H1 (cell line): ENCODE data around the gene CERCAM. TPM values are rescaled to one million over a fixed set of nuclear protein-coding genes. Genes with fewer than 3 reads are reported as not detected.

Experiments
- CTCF ChIA-PET: fragments of 300-600 bp; sonication (Branson Sonifier 250); formaldehyde crosslinking; loops from one replicate; lab custom pipeline; 2021; ENCODE audit not compliant: partially characterized antibody; lab: Charles Lee
- POLR2A ChIA-PET: fragments of 300-600 bp; sonication (Branson Sonifier 250); formaldehyde crosslinking; loops from one replicate; lab custom pipeline; 2021; ENCODE audit warnings: inconsistent platforms; ENCODE audit not compliant: partially characterized antibody; lab: Charles Lee
- DNase-seq, 2 experiments: peaks; one replicate each; pipeline versions ENCODE4 v3.0.0 to v3.0.0-alpha.2; 2010 to 2022; ENCODE audit warnings: low spot score in 2 of 2, low read depth in 1 of 2, mixed read lengths in 1 of 2
- FAIRE-seq: peaks from 2 replicates; lab custom pipeline; 2011; peaks lifted over from hg19 to GRCh38; lab: Jason Lieb, UNC
- H2AFZ ChIP-seq: 2 replicates; pipeline ENCODE4 v1.8.1; 2012; ENCODE audit warnings: low read length, inconsistent platforms
- H2AK5ac ChIP-seq: 2 replicates; pipeline ENCODE4 v1.6.1; 2013; ENCODE audit warnings: low read depth, low read length
- H2BK120ac ChIP-seq: replicated peaks from 2 replicates; pipeline ENCODE3; 2013; ENCODE audit warnings: low read depth, low read length, inconsistent platforms
- H2BK12ac ChIP-seq: 2 replicates; pipeline ENCODE4 v1.6.1; 2013; ENCODE audit warnings: low read depth, low read length
- H2BK15ac ChIP-seq: 2 replicates; pipeline ENCODE4 v1.6.1; 2013; ENCODE audit warnings: low read length
- H2BK20ac ChIP-seq: 2 replicates; pipeline ENCODE4 v1.6.1; 2013; ENCODE audit warnings: low read length
- H2BK5ac ChIP-seq: 2 replicates; pipeline ENCODE4 v1.6.1; 2013; ENCODE audit warnings: low read depth, low read length
- H3K14ac ChIP-seq: 2 replicates; pipeline ENCODE4 v1.6.1; 2013; ENCODE audit warnings: inconsistent platforms; ENCODE audit not compliant: insufficient read length
- H3K18ac ChIP-seq: 2 replicates; pipeline ENCODE4 v1.6.1; 2013; ENCODE audit warnings: low read length; ENCODE audit errors: extremely low read depth
- H3K23ac ChIP-seq: 2 replicates; pipeline ENCODE4 v1.6.1; 2013; ENCODE audit warnings: inconsistent platforms; ENCODE audit not compliant: insufficient read length
- H3K23me2 ChIP-seq: 2 replicates; pipeline ENCODE4 v1.6.1; 2013; ENCODE audit warnings: low read depth, low read length
- H3K27ac ChIP-seq: 2 replicates; pipeline ENCODE4 v1.6.1; 2011; ENCODE audit warnings: low read depth, low read length, inconsistent platforms
- H3K27me3 ChIP-seq, 4 experiments: replicated peaks in 1 of 4; 1 replicate in 1 of 4; 2 replicates in 3 of 4; pipeline versions ENCODE4 v1.6.1 to v1.8.1; 2011 to 2013; ENCODE audit warnings: low read length in 3 of 4, mild to moderate bottlenecking in 3 of 4, inconsistent platforms in 2 of 4, mixed read lengths in 2 of 4, moderate library complexity in 1 of 4; ENCODE audit not compliant: control insufficient read depth in 3 of 4, insufficient read depth in 3 of 4; ENCODE audit errors: extremely low read depth in 1 of 4
- H3K36me3 ChIP-seq, 4 experiments: 2 replicates each; pipeline versions ENCODE4 v1.6.1 to v1.8.1; 2011 to 2013; ENCODE audit warnings: mild to moderate bottlenecking in 4 of 4, low read length in 3 of 4, moderate library complexity in 2 of 4, control low read depth in 1 of 4, inconsistent platforms in 1 of 4; ENCODE audit not compliant: insufficient read depth in 4 of 4, control insufficient read depth in 2 of 4
- H3K4ac ChIP-seq: replicated peaks from 2 replicates; pipeline ENCODE3; 2013; ENCODE audit warnings: low read length, low read depth, mixed read lengths, inconsistent platforms; ENCODE audit not compliant: insufficient read length
- H3K4me1 ChIP-seq, 4 experiments: replicated peaks in 1 of 4; 1 replicate in 1 of 4; 2 replicates in 3 of 4; pipeline versions ENCODE4 v1.6.1 to v1.8.1; 2011 to 2013; ENCODE audit warnings: low read length in 3 of 4, inconsistent platforms in 2 of 4, mixed read lengths in 1 of 4; ENCODE audit not compliant: insufficient read depth in 4 of 4, control insufficient read depth in 3 of 4
- H3K4me2 ChIP-seq, 2 experiments: 2 replicates each; pipeline versions ENCODE4 v1.6.1 to v1.8.1; 2011 to 2013; ENCODE audit warnings: low read depth in 2 of 2, low read length in 2 of 2, control low read depth in 1 of 2, inconsistent platforms in 1 of 2, mild to moderate bottlenecking in 1 of 2; ENCODE audit not compliant: insufficient read depth in 1 of 2
- H3K4me3 ChIP-seq, 4 experiments: fragments of 200-600, 300-600 bp in 1 of 4; sonication (generic), shearing (Covaris generic), sonication (Bioruptor Twin) in 1 of 4; 2 replicates each; pipeline versions ENCODE4 v1.5.1 to v1.8.1; 2011 to 2016; ENCODE audit warnings: low read length in 4 of 4, low read depth in 3 of 4, control low read depth in 2 of 4, inconsistent platforms in 2 of 4, mild to moderate bottlenecking in 2 of 4, mixed read lengths in 1 of 4, moderate library complexity in 1 of 4; ENCODE audit not compliant: insufficient read depth in 2 of 4; ENCODE audit errors: extremely low read depth in 1 of 4
- H3K56ac ChIP-seq: replicated peaks from 2 replicates; pipeline ENCODE3; 2013; ENCODE audit warnings: low read depth, mild to moderate bottlenecking, mixed read lengths, low read length, inconsistent platforms; ENCODE audit not compliant: insufficient read length
- H3K79me1 ChIP-seq: 2 replicates; pipeline ENCODE4 v1.6.1; 2013; ENCODE audit warnings: low read depth, low read length, control low read depth
- H3K79me2 ChIP-seq, 2 experiments: 2 replicates each; pipeline versions ENCODE4 v1.6.1 to v1.8.1; 2012 to 2013; ENCODE audit warnings: low read length in 2 of 2, mild to moderate bottlenecking in 2 of 2, inconsistent platforms in 1 of 2; ENCODE audit not compliant: insufficient read depth in 2 of 2, control insufficient read depth in 1 of 2
- H3K9ac ChIP-seq, 4 experiments: replicated peaks in 1 of 4; 1 replicate in 1 of 4; 2 replicates in 3 of 4; pipeline versions ENCODE4 v1.6.1 to v1.8.1; 2011 to 2013; ENCODE audit warnings: low read depth in 3 of 4, low read length in 3 of 4, control low read depth in 2 of 4, mild to moderate bottlenecking in 2 of 4, moderate library complexity in 2 of 4, inconsistent platforms in 1 of 4; ENCODE audit errors: extremely low read depth in 1 of 4
- H3K9me3 ChIP-seq, 2 experiments: 2 replicates each; pipeline versions ENCODE4 v1.6.1 to v1.8.1; 2012 to 2013; ENCODE audit warnings: mild to moderate bottlenecking in 2 of 2, moderate library complexity in 2 of 2, control low read depth in 1 of 2, inconsistent platforms in 1 of 2, low read depth in 1 of 2, low read length in 1 of 2, mixed read lengths in 1 of 2; ENCODE audit not compliant: insufficient read depth in 2 of 2
- H4K20me1 ChIP-seq, 2 experiments: replicated peaks in 1 of 2; 2 replicates each; pipeline versions ENCODE3 to v1.8.1; 2011 to 2013; ENCODE audit warnings: inconsistent platforms in 2 of 2, low read length in 2 of 2, mild to moderate bottlenecking in 1 of 2; ENCODE audit not compliant: insufficient read depth in 2 of 2, control insufficient read depth in 1 of 2
- H4K5ac ChIP-seq: 2 replicates; pipeline ENCODE4 v1.6.1; 2013; ENCODE audit warnings: low read length, low read depth, mixed read lengths, inconsistent platforms; ENCODE audit not compliant: insufficient read length
- H4K8ac ChIP-seq: 2 replicates; pipeline ENCODE4 v1.8.0; 2013; ENCODE audit warnings: mild to moderate bottlenecking, moderate library complexity, low read length, inconsistent platforms; ENCODE audit not compliant: insufficient read depth; ENCODE audit errors: extremely low read depth
- H4K91ac ChIP-seq: replicated peaks from 2 replicates; pipeline ENCODE3; 2013; ENCODE audit warnings: low read length, mixed read lengths, inconsistent platforms; ENCODE audit not compliant: insufficient read length
- BCL11A ChIP-seq, 2 experiments: IDR thresholded peaks; one replicate each; pipeline ENCODE4 v1.6.1; 2011; ENCODE audit warnings: low read depth in 2 of 2, low read length in 2 of 2, mild to moderate bottlenecking in 2 of 2
- BRCA1 ChIP-seq: IDR thresholded peaks from 2 replicates; pipeline ENCODE4 v1.6.1; 2012; ENCODE audit warnings: low read depth, low read length, improper control_type of control experiment
- CHD1 ChIP-seq: IDR thresholded peaks from 2 replicates; pipeline ENCODE4 v1.6.1; 2012; ENCODE audit warnings: low read depth, low read length, improper control_type of control experiment
- EGR1 ChIP-seq: IDR thresholded peaks from 2 replicates; pipeline ENCODE4 v1.6.1; 2011; ENCODE audit warnings: low read depth, low read length, borderline replicate concordance
- JUND ChIP-seq: IDR thresholded peaks from 2 replicates; pipeline ENCODE4 v1.6.1; 2011; ENCODE audit warnings: mild to moderate bottlenecking, improper control_type of control experiment, low read length
- MAFK ChIP-seq: IDR thresholded peaks from 2 replicates; pipeline ENCODE4 v1.6.1; 2012; ENCODE audit warnings: low read depth, mild to moderate bottlenecking, improper control_type of control experiment, low read length
- POLR2AphosphoS5 ChIP-seq: IDR thresholded peaks from 2 replicates; pipeline ENCODE4 v1.6.1; 2011; ENCODE audit warnings: low read depth, low read length
- RAD21 ChIP-seq, 2 experiments: IDR thresholded peaks in 1 of 2; conservative IDR thresholded peaks in 1 of 2; 2 replicates each; pipeline ENCODE4 v1.6.1; 2011; ENCODE audit warnings: low read depth in 2 of 2, low read length in 2 of 2, improper control_type of control experiment in 1 of 2, inconsistent platforms in 1 of 2, mild to moderate bottlenecking in 1 of 2, moderate library complexity in 1 of 2
- SAP30 ChIP-seq: fragments of 300-600 bp; sonication (generic); IDR thresholded peaks from 2 replicates; pipeline ENCODE4 v1.7.1; 2012; ENCODE audit warnings: low read length, moderate library complexity, mild to moderate bottlenecking, inconsistent platforms; ENCODE audit not compliant: insufficient read depth, insufficient replicate concordance
- SIRT6 ChIP-seq: IDR thresholded peaks from one replicate; pipeline ENCODE4 v1.7.1; 2012; ENCODE audit warnings: low read length, inconsistent platforms
- WGBS, 2 experiments: shearing (Covaris generic) in 1 of 2; methylation state at CpG; one replicate each; pipeline versions ENCODE4 v1.1.6 to v1.1.7; 2013 to 2015; ENCODE audit warnings: low lambda C conversion rate in 2 of 2, mixed read lengths in 2 of 2, inconsistent platforms in 1 of 2, low coverage in 1 of 2, missing lambda C conversion rate in 1 of 2; ENCODE audit not compliant: insufficient replicate concordance in 2 of 2, insufficient coverage in 1 of 2, insufficient read length in 1 of 2; ENCODE audit errors: extremely low coverage in 1 of 2, missing lambda C conversion rate in 1 of 2; 5-methylcytosine and 5-hydroxymethylcytosine counted together
- polyA plus RNA-seq, 7 experiments: library from polyadenylated mRNA; depleted of rRNA in 3 of 7; stranded (reverse) in 5 of 7; unstranded in 2 of 7; fragments of >200 nt in 5 of 7; fragments of 200-250 nt in 2 of 7; gene quantifications; 1 replicate in 5 of 7; 2 replicates in 1 of 7; 4 replicates in 1 of 7; pipeline versions ENCODE4 v1.2.1 to v1.2.3, GENCODE V29; 2011 to 2013; ENCODE audit warnings: missing spikeins in 2 of 7, mixed read lengths in 2 of 7
- total RNA-seq: library from RNA; stranded (reverse); fragmentation: NEBNext Ultra II Directional; extraction: Animal tissue kit (Norgen Biotek cat#: 25700); gene quantifications from 2 replicates; pipeline ENCODE4 v1.2.1, GENCODE V29; 2021
- TF ChIP-seq, protein P1 (sequence below), 3 experiments: IDR thresholded peaks; 1 replicate in 2 of 3; 2 replicates in 1 of 3; pipeline versions ENCODE4 v1.5.1 to v1.6.1; 2011; ENCODE audit warnings: low read length in 3 of 3, mild to moderate bottlenecking in 3 of 3, inconsistent platforms in 2 of 3, low read depth in 1 of 3, moderate library complexity in 1 of 3; ENCODE audit not compliant: insufficient read depth in 1 of 3; ENCODE audit errors: control extremely low read depth in 1 of 3

CERCAM gene
- total and polyA plus RNA-seq, 2 of the 8 experiments (the other 6 are each of a cell fraction or from before 2014, with no cell fraction given): 3.1 to 5.2 TPM

DNA sequence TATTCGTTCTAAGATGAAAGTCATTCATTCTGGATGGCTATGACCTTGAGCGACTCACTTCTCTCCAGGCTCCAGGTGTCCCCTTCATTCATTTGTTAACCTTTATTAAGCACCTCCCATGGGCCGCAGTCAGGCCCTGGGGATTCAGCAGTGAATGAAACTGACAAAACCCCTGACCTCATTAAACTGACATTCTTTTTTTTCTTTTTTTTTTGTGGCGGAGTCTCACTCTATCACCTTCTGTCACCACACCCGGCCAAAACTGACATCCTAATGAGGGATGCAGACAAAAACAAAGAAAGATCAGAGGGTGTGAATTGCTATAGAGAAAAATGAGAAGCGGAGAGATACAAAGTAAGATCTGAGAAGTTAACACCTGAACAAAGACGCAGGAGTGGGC is 18.6 kb downstream of the CERCAM start:
- H4K8ac ChIP-seq: no peak overlapping the region
- no peaks in the 10 kb centered on the region for H3K79me2 ChIP-seq
- H3K27me3 ChIP-seq: no peaks in the 10 kb centered on the region; a peak in 1 of 7 replicates
- no peak for DNase-seq
- no peak for FAIRE-seq
- H2BK5ac ChIP-seq: no peak overlapping the region; the same call in 1 of the 2 replicates
- no peak overlapping the region for H2BK20ac ChIP-seq
- POLR2A ChIA-PET: interaction anchor here (0.6 to 1.7 kb wide), 2 partner anchors 114 to 135 kb away, joined by 3 to 6 read pairs; partner anchors contain the start of gene SPTAN1
- H3K4me1 ChIP-seq: peaks cover 0 to 3% (median 0%) of the 10 kb centered on the region in 4 experiments; a peak in 1 of 7 replicates
- no peaks in the 10 kb centered on the region for H3K9me3 ChIP-seq
- H3K23me2 ChIP-seq: no peaks in the 10 kb centered on the region
- no peak overlapping the region for H3K4me3 ChIP-seq
- no peaks in the 10 kb centered on the region for H4K20me1 ChIP-seq
- H3K79me1 ChIP-seq: no peaks in the 10 kb centered on the region
- CTCF ChIA-PET: interaction anchor here (0.7 to 5.3 kb wide), 36 partner anchors 8 to 1097 kb away, joined by 3 to 26 read pairs (median 4); partner anchors contain the start of genes CERCAM and ODF2
- WGBS, 2 experiments: 93% methylated on average over 7 of the region's 7 CpGs; no CpG with 5 or more reads in 1 of the 2 experiments
- H2BK12ac ChIP-seq: no peak overlapping the region
- no peak overlapping the region for H3K27ac ChIP-seq
- H3K4ac ChIP-seq: no peak overlapping the region
- H3K4me2 ChIP-seq: no peak overlapping the region
- H3K14ac ChIP-seq: no peak overlapping the region
- H3K23ac ChIP-seq: no peak overlapping the region
- no peak overlapping the region for H2BK120ac ChIP-seq
- no peak overlapping the region for H2BK15ac ChIP-seq
- no peak overlapping the region for H3K9ac ChIP-seq
- no peak overlapping the region for H4K91ac ChIP-seq
- no peaks in the 10 kb centered on the region for H3K36me3 ChIP-seq
- no peak overlapping the region for H3K18ac ChIP-seq
- no peak overlapping the region for H4K5ac ChIP-seq
- H2AK5ac ChIP-seq: no peak overlapping the region
- no peak overlapping the region for H3K56ac ChIP-seq
- peak overlapping the region; percentile 66; the same call in 1 of the 2 replicates for H2AFZ ChIP-seq
- TF ChIP-seq MAFK (no peak), SIRT6 (no peak), POLR2AphosphoS5 (no peak), SAP30 (no peak), EGR1 (no peak), RAD21 (IDR thresholded peaks at IDR 0.05 in 1 of 2, conservative IDR thresholded peaks at IDR 0.05 in 1 of 2; ENCODE audit: low read depth in 2 of 2, low read length in 2 of 2) (no peak), BRCA1 (no peak), CHD1 (no peak), JUND (no peak), BCL11A (IDR thresholded peaks at IDR 0.05; ENCODE audit: low read depth in 2 of 2, low read length in 2 of 2) (no peak)
- TF ChIP-seq, protein P1, sequence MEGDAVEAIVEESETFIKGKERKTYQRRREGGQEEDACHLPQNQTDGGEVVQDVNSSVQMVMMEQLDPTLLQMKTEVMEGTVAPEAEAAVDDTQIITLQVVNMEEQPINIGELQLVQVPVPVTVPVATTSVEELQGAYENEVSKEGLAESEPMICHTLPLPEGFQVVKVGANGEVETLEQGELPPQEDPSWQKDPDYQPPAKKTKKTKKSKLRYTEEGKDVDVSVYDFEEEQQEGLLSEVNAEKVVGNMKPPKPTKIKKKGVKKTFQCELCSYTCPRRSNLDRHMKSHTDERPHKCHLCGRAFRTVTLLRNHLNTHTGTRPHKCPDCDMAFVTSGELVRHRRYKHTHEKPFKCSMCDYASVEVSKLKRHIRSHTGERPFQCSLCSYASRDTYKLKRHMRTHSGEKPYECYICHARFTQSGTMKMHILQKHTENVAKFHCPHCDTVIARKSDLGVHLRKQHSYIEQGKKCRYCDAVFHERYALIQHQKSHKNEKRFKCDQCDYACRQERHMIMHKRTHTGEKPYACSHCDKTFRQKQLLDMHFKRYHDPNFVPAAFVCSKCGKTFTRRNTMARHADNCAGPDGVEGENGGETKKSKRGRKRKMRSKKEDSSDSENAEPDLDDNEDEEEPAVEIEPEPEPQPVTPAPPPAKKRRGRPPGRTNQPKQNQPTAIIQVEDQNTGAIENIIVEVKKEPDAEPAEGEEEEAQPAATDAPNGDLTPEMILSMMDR (IDR thresholded peaks at IDR 0.05; ENCODE audit: control extremely low read depth in 1 of 3, insufficient read depth in 1 of 3, low read depth in 1 of 3, low read length in 3 of 3): no peak
